SK-MEL-5 (cell line): ENCODE measurements around the gene POLR3E. TPM values are rescaled to one million over a fixed set of nuclear protein-coding genes. Genes with fewer than 3 reads are reported as not detected.

Source experiments
- total RNA-seq: library from RNA; depleted of rRNA; stranded (reverse); fragments of >200 nt; shearing (Covaris generic); gene quantifications from 2 replicates; pipeline ENCODE4 v1.2.3, GENCODE V29; 2014; rRNA removed

The POLR3E gene
- total RNA-seq, 1 experiment from 2014 or later: 39.3 TPM

Other genes starting within 250 kb of the POLR3E start
- not detected in 2 replicates for gene VWA3A, start 204.9 kb upstream of the POLR3E start, total RNA-seq
- not detected in 2 replicates for gene SDR42E2, start 134.9 kb upstream of the POLR3E start, total RNA-seq
- 18.1 and 18.5 TPM in 2 replicates for gene EEF2K, start 91.1 kb upstream of the POLR3E start, total RNA-seq
- gene CDR2, start 77.2 kb downstream of the POLR3E start, total RNA-seq: 13.7 and 14.5 TPM in 2 replicates
- gene NPIPB5, start 213.5 kb downstream of the POLR3E start, total RNA-seq: 37.8 and 41.9 TPM in 2 replicates